Ureter (tissue), 1 donor: ENCODE results near the gene MREG. TPM values are rescaled to one million over a fixed set of nuclear protein-coding genes. Genes with fewer than 3 reads are reported as not detected.

Experiments
- total RNA-seq: library from RNA; stranded (reverse); gene quantifications from one replicate; pipeline ENCODE4 v1.2.4, GENCODE V29; 2023
- donor health status: DM: yes; HTN: yes; CAD: no.

Gene MREG
- total RNA-seq, 1 donor from 2014 or later, result 13.8 TPM

Other genes starting within 250 kb of the MREG start
- gene PECR, start 68.3 kb upstream of the MREG start, total RNA-seq, result 6.3 TPM
- gene TMEM169, start 68.4 kb upstream of the MREG start, total RNA-seq, result 0.21 TPM
- 282 TPM for gene XRCC5, start 95.8 kb upstream of the MREG start, total RNA-seq